ENCODE data around the gene NHLRC4. TPM values are rescaled to one million over a fixed set of nuclear protein-coding genes. Genes with fewer than 3 reads are reported as not detected.

NHLRC4 gene
- total and polyA plus RNA-seq, 5 donors from 2014 or later = 1.9 to 5.6 (median 4.5) TPM

- Mint-ChIP-seq H3K4me1 (peaks cover 0 to 3% (median 0%) of the 10 kb centered on the region in 4 donors), H3K36me3 (no peaks in the 10 kb centered on the region), H3K9me3 (no peaks in the 10 kb centered on the region), H3K4me3 (no peak overlapping the region), H3K27me3 (peaks cover 11% of the 10 kb centered on the region), H3K27ac (no peak overlapping the region)
- DNase-seq (no peak), ATAC-seq (ENCODE audit: low read depth in 2 of 2) (no peak)
- no peak overlapping the region for H3K4me3 ChIP-seq (ENCODE audit: low read depth, low read length)
- H3K4me1 ChIP-seq (ENCODE audit: control insufficient read depth, insufficient read depth, low read length, poor library complexity, severe bottlenecking) = no peaks in the 10 kb centered on the region
- H3K27ac ChIP-seq (ENCODE audit: insufficient read depth, low read length, poor library complexity, severe bottlenecking) = no peak overlapping the region
- no peaks in the 10 kb centered on the region for H3K27me3 ChIP-seq (ENCODE audit: control insufficient read depth, insufficient read depth, low read length)
- H3K36me3 ChIP-seq (ENCODE audit: control insufficient read depth, insufficient read depth, low read length) = peaks cover 5% of the 10 kb centered on the region
- no peaks in the 10 kb centered on the region for H3K9me3 ChIP-seq (ENCODE audit: control insufficient read depth in 2 of 2, low read length in 2 of 2)
These were observed 13.1 kb upstream of the NHLRC4 start for GRCh38 chr16:553601-554296.

- no peak overlapping the region for H3K4me3 Mint-ChIP-seq
- H3K4me3 ChIP-seq (ENCODE audit: low read depth, low read length) = no peak overlapping the region
- H3K27ac Mint-ChIP-seq = peak overlapping the region in 1 of 3 donors; percentile 5
- no peaks in the 10 kb centered on the region for H3K4me1 ChIP-seq (ENCODE audit: control insufficient read depth, insufficient read depth, low read length, poor library complexity, severe bottlenecking)
- no peaks in the 10 kb centered on the region for H3K36me3 Mint-ChIP-seq
- H3K9me3 ChIP-seq (ENCODE audit: control insufficient read depth in 2 of 2, low read length in 2 of 2) = no peaks in the 10 kb centered on the region
- H3K9me3 Mint-ChIP-seq = no peaks in the 10 kb centered on the region
- H3K27ac ChIP-seq (ENCODE audit: insufficient read depth, low read length, poor library complexity, severe bottlenecking) = no peak overlapping the region
- no peak for DNase-seq
- peaks cover 11% of the 10 kb centered on the region for H3K27me3 Mint-ChIP-seq
- no peak for ATAC-seq (ENCODE audit: low read depth in 2 of 2)
- peaks cover 0 to 3% (median 0%) of the 10 kb centered on the region in 4 donors for H3K4me1 Mint-ChIP-seq
- H3K36me3 ChIP-seq (ENCODE audit: control insufficient read depth, insufficient read depth, low read length) = peaks cover 5% of the 10 kb centered on the region
- no peaks in the 10 kb centered on the region for H3K27me3 ChIP-seq (ENCODE audit: control insufficient read depth, insufficient read depth, low read length)
These were observed 12.5 kb upstream of the NHLRC4 start for GRCh38 chr16:554297-554621.

GRCh38 chr16:554640-555365 lies 12.0 kb upstream of the NHLRC4 start:
- ATAC-seq (ENCODE audit: low read depth in 2 of 2) = no peak

GRCh38 chr16:555528-556473 lies 11.0 kb upstream of the NHLRC4 start:
- peaks cover 0 to 3% (median 0%) of the 10 kb centered on the region in 4 donors for H3K4me1 Mint-ChIP-seq
- Histone ChIP-seq H3K27ac (ENCODE audit: insufficient read depth, low read length, poor library complexity, severe bottlenecking) (no peak overlapping the region), H3K4me3 (ENCODE audit: low read depth, low read length) (no peak overlapping the region), H3K27me3 (ENCODE audit: control insufficient read depth, insufficient read depth, low read length) (no peaks in the 10 kb centered on the region), H3K9me3 (ENCODE audit: control insufficient read depth in 2 of 2, low read length in 2 of 2) (no peaks in the 10 kb centered on the region), H3K4me1 (ENCODE audit: control insufficient read depth, insufficient read depth, low read length, poor library complexity, severe bottlenecking) (no peaks in the 10 kb centered on the region), H3K36me3 (ENCODE audit: control insufficient read depth, insufficient read depth, low read length) (peaks cover 5% of the 10 kb centered on the region)
- H3K27ac Mint-ChIP-seq = no peak overlapping the region
- DNase-seq = no peak
- ATAC-seq (ENCODE audit: low read depth in 2 of 2) = no peak
- H3K9me3 Mint-ChIP-seq = no peaks in the 10 kb centered on the region
- H3K27me3 Mint-ChIP-seq = peaks cover 11% of the 10 kb centered on the region
- no peak overlapping the region for H3K4me3 Mint-ChIP-seq
- H3K36me3 Mint-ChIP-seq = no peaks in the 10 kb centered on the region

More at GRCh38 chr16:554640-555365, 12.0 kb upstream of the NHLRC4 start:
- DNase-seq = no peak
- no peak overlapping the region for H3K27ac ChIP-seq (ENCODE audit: insufficient read depth, low read length, poor library complexity, severe bottlenecking)
- no peak overlapping the region for H3K4me3 ChIP-seq (ENCODE audit: low read depth, low read length)
- H3K36me3 ChIP-seq (ENCODE audit: control insufficient read depth, insufficient read depth, low read length) = peaks cover 5% of the 10 kb centered on the region
- Mint-ChIP-seq H3K27me3 (peaks cover 11% of the 10 kb centered on the region), H3K4me1 (peaks cover 0 to 3% (median 0%) of the 10 kb centered on the region in 4 donors), H3K36me3 (no peaks in the 10 kb centered on the region), H3K27ac (no peak overlapping the region), H3K9me3 (no peaks in the 10 kb centered on the region), H3K4me3 (no peak overlapping the region)
- no peaks in the 10 kb centered on the region for H3K27me3 ChIP-seq (ENCODE audit: control insufficient read depth, insufficient read depth, low read length)
- H3K9me3 ChIP-seq (ENCODE audit: control insufficient read depth in 2 of 2, low read length in 2 of 2) = no peaks in the 10 kb centered on the region
- no peaks in the 10 kb centered on the region for H3K4me1 ChIP-seq (ENCODE audit: control insufficient read depth, insufficient read depth, low read length, poor library complexity, severe bottlenecking)

- Histone ChIP-seq H3K4me3 (ENCODE audit: low read depth, low read length) (no peak overlapping the region), H3K36me3 (ENCODE audit: control insufficient read depth, insufficient read depth, low read length) (no peaks in the 10 kb centered on the region), H3K27me3 (ENCODE audit: control insufficient read depth, insufficient read depth, low read length) (no peaks in the 10 kb centered on the region), H3K4me1 (ENCODE audit: control insufficient read depth, insufficient read depth, low read length, poor library complexity, severe bottlenecking) (no peaks in the 10 kb centered on the region), H3K27ac (ENCODE audit: insufficient read depth, low read length, poor library complexity, severe bottlenecking) (no peak overlapping the region), H3K9me3 (ENCODE audit: control insufficient read depth in 2 of 2, low read length in 2 of 2) (no peaks in the 10 kb centered on the region)
- Mint-ChIP-seq H3K36me3 (no peaks in the 10 kb centered on the region), H3K27me3 (peaks cover 11% of the 10 kb centered on the region), H3K4me1 (peaks cover 0 to 3% (median 0%) of the 10 kb centered on the region in 4 donors), H3K9me3 (peaks cover 0 to under 1% (median 0%) of the 10 kb centered on the region in 7 donors), H3K27ac (no peak overlapping the region), H3K4me3 (peak overlapping the region in 1 of 4 donors; percentile 27)
- DNase-seq (no peak), ATAC-seq (ENCODE audit: low read depth in 2 of 2) (no peak)
These were observed 10.2 kb upstream of the NHLRC4 start for GRCh38 chr16:556474-557173.

- DNase-seq = no peak
- H3K36me3 Mint-ChIP-seq = no peaks in the 10 kb centered on the region
- H3K27me3 ChIP-seq (ENCODE audit: control insufficient read depth, insufficient read depth, low read length) = no peaks in the 10 kb centered on the region
- H3K9me3 Mint-ChIP-seq = peaks cover 0 to 3% (median 0%) of the 10 kb centered on the region in 7 donors
- no peak overlapping the region for H3K4me3 ChIP-seq (ENCODE audit: low read depth, low read length)
- ATAC-seq (ENCODE audit: low read depth in 2 of 2) = no peak
- H3K27ac ChIP-seq (ENCODE audit: insufficient read depth, low read length, poor library complexity, severe bottlenecking) = no peak overlapping the region
- peaks cover 0 to 3% (median 0%) of the 10 kb centered on the region in 4 donors for H3K4me1 Mint-ChIP-seq
- H3K27me3 Mint-ChIP-seq = peaks cover 11% of the 10 kb centered on the region
- H3K27ac Mint-ChIP-seq = no peak overlapping the region
- no peaks in the 10 kb centered on the region for H3K4me1 ChIP-seq (ENCODE audit: control insufficient read depth, insufficient read depth, low read length, poor library complexity, severe bottlenecking)
- H3K36me3 ChIP-seq (ENCODE audit: control insufficient read depth, insufficient read depth, low read length) = no peaks in the 10 kb centered on the region
- H3K9me3 ChIP-seq (ENCODE audit: control insufficient read depth in 2 of 2, low read length in 2 of 2) = no peaks in the 10 kb centered on the region
- no peak overlapping the region for H3K4me3 Mint-ChIP-seq
These were observed 9.1 kb upstream of the NHLRC4 start for GRCh38 chr16:557463-558297.
